GM19328 (cell line): ENCODE results near the gene CD247.

Source experiments
- ATAC-seq: cut with Tn5 transposase; IDR thresholded peaks from one replicate; pipeline ENCODE4 v1.9.1; 2021; ENCODE audit warnings: mild to moderate bottlenecking, moderate library complexity; ENCODE audit not compliant: unreplicated experiment

CD247 gene

DNA sequence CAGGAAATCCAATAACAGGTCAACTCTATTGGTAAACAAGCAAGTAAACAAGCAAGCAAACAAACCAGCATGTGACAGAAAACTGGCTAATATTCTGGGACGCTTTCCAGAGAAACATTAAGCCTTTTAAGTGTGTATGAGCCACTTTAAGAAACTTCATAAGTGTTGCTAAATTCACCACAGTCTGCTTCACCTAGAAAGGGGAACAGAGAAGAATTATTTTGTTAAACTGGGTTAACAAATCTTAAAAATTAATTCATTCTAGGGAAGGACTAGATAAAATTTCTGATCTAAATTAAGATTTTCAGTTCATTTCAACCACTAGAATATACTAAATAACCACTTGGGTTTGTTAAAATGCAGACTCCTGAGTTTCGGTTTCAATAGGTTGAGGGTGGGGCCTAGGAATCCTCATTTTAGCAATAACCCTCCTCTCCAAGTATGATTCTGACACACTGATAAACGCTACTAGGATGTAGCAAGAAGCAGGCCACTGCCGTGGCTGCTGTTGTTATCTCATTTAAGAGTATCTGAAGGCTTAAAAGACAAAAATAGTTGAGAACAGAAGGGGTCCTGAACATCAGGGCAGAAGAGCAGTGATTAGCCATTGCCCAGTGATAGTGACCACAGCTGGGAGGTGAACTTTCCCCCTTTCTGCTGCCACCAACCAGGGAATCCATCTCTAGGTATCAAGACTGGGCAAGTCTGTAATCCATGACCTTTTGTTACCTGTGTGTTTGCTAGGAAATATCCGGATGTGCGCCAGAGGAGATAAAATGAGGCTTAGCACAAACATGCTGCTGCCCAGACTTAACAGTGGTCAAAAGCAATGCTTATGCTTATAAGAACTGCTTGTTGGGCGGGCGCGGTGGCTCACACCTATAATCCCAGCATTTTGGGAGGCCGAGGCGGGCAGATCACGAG lies 24.0 kb upstream of the CD247 start:
- ATAC-seq: no peak

DNA sequence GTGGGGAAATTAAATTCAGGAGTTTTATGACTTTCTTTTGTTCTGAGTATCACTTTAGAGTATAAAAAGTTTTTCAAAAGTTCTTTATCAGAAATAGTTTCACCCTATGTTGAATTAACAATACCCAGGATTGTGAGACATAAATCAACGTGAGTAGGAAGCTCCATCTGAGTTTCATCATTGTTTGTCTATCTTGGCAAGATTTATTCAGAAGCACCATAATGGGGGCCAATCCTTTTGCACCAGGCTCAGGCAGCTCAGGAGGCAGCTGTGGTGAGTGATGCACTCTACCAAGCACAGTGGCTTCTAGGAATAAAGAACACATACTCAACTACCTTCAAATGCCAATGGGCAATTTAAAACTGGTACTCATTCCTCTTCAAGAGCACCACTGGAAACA lies 23.3 kb upstream of the CD247 start:
- no peak for ATAC-seq

DNA sequence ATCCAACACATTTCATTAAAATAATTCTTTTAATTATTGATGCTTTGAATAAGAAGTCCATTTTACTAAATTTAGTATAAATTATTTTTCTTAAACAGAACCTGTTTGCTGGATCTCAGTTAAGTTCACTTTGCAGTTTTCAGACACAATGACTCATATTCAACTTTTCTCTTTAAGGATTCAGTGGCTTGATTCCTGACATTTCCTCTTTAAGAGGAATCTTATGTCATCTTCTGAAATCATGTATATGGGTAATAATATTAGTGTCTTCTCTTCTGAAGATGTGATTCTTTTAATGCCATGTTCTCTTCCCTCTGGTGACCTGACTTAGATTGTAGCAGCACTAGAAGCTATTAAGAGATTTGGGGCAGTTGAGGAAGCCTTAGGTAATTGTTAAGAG lies 22.7 kb upstream of the CD247 start:
- ATAC-seq: no peak

DNA sequence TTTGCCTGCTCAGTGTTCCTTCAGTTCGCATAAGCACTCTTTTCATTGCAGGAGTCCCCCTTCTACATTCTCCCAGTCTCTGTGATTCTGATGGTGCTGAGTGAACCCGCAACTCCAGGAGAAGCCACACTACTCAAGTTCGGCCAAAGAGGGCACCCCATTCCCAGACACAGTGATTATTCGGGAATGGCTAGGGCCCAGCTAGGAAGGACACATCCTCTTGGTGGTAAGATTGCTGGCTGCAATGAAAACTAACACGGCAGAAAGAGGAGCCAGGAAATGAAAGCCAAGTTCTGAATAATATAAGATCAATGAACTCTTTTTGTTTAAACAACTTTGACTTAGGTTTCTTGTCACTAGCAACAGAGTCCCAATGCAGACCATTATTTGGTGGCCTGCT lies 20.3 kb upstream of the CD247 start:
- ATAC-seq: no peak

DNA sequence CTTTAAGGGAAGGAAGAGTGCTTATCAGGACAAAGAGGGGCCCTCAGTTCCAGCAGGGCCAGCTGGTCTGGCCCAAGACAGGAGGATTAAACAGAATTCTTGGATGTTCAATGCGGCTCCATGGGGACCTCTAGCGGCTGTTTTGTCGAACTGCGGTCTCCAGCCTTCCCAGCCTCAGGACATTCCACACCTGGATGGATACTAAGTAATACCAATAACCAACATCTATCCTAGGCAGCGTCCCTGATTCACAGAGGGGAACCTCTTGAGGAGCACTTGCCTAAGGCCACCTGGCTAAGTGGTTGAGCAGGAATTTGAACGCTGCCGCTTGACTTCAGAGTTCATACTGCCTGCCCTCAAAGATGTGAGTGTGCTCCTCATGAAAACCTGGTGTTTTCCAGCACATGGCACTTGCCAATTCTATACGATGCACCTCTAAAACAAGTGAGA lies 15.5 kb upstream of the CD247 start:
- no peak for ATAC-seq

DNA sequence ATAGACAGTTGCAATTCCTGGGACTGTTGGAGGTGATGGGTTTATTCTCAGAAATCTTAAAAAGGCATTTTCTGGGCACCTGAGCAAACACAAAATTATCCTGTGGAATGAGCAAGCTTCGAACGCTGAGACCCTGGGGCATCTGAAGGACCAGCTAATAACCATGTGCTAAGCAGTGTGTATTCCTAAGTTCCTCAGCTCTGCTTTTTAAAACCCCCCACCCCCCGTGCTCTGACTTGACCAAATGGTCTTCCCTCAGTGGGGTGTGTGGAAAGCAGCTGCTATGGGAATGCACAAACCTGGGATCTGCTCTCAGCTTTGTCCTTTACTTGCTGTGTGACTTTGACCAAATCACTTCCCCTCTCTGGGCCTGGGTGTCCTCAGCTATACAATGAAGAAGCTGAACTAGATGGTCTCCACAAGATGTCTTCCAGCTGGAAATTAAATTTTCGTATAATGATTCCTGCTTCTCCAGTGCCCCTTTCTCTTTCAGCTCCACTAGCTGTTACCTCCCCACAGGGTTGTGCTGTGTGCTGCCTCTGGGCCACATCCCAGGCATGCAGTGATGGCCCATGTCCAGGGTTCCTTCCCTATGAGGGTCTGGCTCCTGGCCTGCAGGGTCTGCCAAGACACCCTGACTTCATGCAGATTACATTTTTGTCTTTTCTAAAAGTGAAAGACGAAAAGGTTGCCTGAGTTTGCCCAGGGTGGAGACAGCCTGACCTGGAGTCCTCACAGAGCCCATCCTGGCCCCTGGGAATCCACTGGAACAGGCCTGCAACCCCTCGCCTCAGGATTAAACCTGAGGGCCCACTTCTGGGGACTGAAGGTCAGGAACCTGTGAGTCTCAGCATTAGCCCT lies 14.9 kb upstream of the CD247 start:
- no peak for ATAC-seq

DNA sequence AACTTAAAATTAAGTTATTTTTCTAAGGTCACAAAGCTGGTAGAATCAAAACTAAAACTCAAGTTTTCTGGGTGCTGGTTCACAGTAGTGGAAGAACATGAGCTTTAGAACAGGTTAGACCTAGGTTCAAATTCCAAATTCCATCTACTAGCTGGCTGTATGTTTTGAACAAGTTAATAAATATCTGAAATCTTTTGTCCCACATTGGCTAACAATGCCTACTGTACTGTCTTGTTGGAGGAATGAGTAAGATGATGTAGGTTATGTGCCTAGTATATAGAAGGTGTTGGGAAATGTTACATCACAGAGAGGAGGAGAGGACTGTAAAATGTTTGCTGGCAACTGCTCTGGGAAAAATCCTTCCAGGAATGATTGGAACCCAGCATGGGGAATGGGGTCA lies 14.0 kb upstream of the CD247 start:
- ATAC-seq: no peak

DNA sequence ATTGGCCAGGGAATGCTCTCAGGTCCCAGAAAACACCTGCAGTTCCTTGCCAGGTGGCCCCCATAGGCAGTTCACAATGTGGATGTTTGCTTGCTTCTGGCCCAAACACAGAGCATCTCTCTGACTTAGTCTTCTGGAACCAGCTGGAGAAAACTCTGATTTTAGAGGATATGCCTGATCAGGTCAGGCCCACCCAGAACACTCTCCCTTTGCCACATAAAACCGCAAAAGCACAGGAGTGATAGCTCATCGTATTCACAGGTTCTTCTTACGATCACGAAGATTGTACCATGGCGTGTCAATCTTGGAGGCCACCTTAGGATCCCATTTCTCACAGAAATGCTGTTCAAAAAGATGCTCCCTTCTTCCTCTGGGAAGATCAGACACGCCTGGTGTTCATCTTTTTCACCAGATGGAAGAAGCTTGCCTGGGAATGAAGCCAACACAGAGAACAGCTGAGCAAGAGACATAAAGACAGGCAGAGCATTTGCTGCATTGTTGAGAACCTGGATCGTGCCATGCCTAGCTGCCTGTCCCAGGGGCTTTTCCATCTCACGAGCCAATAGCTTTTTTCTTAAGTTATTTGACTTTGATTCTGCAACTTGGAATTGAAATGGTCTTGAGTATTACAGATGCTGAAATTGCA lies 11.6 kb upstream of the CD247 start:
- ATAC-seq: no peak

DNA sequence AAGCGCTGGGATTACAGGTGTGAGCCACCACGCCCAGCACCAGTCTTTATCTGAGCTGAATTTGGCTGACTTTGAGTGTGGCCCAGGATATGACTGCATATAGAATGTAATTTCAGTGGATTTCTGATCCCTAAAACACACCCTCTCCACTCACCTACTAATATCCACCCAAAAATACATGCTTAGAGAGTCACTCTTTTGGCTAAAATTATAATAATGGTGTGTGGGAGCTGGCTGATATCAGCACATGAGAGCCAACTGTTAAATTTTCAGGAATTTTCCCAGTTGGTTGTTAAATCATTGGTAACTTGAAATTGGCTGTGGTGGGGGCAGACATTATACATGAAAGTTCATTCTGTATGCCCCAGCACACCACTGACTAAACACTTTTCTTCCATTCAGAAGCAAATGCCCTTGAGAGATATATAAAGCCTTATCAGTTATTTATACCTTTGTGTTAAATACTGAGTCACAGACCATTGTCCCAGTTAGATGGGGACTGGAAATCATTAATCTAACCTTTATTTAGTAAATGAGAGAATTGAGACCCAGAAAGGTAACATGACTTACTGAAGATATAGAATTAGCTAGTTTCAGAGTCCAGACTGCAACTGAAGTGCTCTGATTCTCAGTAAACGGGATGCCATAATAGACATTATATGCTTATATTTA lies 9.9 kb upstream of the CD247 start:
- no peak for ATAC-seq

DNA sequence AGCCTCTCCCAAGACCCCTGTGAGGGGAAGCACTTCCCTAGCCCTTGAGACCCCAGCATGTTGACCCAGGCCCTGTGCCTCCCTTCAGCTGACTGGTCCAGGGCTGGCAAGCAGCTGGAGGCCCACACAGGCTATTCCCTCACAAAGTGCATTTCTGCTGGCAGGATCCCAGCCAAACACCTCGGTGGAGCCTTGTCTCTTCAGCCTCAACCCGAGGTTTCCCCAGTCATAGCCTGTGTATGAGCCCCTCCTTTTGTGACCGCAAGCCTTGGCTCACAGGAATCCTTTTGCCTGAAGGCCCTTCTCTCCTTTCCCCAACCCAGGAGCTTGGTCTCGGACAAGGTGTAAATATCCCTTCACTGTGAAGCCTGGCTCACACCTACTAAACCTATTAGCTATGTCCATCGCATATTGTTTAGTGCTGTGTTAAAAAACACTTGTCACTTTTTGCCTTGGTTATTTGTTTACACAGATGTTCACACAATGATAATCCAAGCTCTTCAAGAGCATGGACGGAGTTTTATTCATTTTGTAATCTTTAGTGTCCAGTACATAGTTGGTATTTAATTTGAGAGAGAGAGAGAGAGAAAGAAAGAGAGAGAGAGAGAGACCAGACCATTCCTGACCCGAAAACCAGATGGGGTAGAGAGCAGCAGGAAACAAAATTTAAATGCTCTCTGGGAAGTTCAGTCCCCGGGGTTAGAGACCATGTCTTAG lies 8.5 kb upstream of the CD247 start:
- no peak for ATAC-seq

DNA sequence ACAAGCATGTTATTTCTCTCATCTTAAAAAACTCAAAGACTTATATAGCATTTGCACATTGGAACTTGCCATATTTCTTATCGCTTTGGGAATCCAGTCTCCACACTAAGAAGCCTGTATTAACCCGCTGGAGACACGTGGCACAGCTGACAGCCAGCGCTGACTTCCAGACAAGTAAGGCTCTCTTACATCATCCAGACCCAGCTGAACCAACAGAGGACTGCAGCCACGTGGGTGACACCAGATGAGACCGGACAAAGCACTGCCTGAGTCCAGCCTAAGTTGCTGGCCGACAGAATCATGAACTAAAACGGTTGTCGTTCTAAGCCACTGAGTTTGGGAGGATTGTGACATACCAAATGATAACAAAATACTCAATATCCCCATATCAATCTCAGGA lies 6.3 kb upstream of the CD247 start:
- no peak for ATAC-seq

DNA sequence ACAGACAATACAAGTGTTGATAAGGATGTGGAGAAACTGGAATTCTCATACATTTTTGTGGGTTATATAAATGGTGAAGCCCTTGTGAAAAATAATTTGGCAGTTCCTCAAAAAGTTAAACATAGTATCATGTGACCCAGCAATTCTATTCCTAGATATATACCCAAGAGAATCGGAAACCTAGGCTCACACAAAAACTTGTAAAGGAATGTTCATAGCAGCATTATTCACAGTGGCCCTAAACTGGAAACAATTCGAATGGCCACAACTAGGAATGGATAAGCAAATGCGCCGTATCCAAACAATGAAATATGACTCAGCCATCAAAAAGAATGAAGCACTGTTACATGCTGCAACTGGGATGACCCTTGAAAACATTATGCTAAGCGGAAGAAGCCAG lies 3.9 kb upstream of the CD247 start:
- ATAC-seq: no peak

DNA sequence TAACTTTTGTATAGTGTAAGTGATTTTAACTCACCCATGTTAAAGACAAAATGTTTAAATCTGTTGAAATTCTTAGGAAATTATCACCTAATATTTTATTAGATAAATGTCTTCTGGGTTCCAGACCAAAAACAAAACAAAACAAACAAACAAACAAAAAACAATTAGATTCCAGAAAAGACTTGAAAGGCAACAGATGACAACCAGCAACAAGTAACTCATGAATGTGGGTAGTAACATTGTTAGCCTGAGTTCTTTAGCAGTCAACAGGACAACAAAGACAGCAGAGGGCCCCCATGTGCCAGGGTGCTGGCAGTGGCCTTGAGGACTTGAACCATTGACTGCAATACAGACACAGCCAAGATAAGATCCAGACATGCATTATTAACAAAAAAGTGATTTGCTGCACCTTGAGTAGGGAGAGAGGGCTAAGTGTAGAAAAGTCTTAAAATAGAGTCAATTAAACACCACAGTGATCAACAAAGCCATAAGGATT lies 2.4 kb upstream of the CD247 start:
- no peak for ATAC-seq

DNA sequence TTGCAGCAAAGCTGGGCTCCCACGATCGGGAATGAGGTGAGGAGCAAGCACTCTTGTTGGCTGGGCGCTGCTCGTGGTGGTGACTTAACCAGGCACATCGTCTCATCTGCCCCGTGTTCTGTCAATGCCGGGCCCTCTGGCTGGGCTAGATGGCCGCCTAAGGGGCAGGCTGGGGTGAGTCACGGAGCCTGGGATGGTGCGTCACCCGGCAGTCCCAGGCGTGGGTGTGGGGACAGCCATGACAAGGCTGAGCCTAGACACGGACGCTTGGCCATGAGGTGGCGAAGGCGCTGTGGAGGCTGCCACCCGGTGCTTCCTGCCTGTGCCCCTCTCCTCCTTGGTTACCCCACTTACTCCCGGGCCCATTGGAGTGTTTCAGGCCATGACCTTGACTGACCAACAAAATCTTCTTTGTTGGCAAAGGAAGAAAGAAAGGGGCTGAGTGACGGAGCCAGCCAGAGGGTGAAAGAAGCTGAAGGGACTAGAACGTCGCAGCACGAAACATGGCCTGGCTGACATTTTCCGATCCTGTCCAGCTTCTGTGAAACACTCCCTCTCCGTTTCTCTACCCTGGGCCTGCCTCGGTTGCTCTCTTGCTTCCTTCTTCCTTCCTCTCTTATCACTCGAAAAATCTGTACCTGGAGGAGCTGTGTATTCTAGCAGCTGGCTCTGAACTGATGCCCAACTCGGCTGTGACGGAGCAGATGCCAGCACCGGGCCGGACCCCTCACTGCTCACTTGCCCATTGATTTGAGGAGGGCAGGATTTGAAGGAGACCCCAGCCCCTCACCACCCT lies 596 bp downstream of the CD247 start:
- no peak for ATAC-seq

DNA sequence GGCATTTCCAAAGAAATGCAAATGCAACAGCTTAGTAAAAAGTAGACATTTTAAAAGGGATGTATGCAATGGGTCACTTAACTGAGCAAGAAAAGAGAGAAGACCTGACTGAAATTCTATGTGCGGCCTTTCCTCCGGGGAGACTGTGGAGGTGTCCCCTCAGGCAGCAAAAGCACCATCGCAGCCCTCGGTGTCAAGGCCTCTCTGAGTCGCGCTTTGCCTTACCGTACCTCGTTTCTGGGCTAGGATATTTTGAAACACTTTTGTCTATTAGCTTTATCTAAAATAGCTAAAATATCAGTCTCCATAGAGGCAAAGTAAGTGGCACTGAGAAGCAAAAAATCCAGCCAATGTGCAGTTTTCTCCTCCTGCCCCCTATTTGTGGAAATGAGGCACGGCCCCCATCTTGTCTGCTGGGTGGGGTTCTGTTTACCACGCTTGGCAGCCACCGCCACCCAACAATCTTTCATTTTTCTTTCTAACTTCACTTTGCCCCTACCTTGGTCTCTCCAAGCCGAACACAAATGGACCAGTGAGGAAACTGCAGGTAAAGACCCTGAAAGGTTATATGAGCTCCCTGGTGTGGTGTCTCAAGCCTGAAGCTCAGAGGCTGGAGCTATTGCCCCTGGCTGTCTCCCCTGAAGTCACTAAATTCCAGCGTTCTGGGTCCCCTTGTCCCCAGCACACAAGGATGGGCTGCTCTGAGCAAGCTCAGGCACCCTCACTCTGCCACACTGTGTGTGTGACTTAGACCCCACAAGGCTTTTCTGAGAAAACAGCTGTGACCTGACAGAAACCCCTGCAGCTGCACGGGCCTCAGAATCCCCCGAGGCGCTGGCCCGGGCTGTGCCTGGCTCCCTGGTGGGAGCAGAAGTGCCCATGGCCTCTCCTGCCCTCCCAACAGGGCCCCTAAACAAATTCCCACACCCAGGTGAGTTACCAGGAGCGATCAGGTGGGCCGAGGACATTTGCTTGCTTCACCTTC lies 1.6 kb downstream of the CD247 start:
- ATAC-seq: no peak

DNA sequence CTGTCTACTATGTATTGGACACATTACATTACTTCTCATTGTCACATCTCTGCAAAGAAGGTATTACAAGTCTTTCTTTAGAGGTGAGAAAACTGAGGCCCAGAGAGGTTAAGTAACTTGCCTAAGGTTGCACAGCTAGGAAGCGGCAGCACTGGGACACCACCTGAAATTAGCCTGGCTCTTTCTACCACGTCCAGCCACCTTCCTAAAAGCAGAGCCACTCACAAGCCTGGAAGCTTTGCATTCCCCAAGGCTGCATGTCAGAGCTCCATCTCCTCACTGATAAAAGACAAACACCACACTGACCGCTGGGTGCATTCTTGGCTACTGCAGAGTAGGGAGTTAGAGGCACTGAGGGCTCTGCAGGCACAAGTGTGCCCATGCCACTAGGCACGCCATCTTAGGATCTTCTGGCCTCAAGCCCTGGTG lies 2.4 kb downstream of the CD247 start:
- ATAC-seq: no peak

DNA sequence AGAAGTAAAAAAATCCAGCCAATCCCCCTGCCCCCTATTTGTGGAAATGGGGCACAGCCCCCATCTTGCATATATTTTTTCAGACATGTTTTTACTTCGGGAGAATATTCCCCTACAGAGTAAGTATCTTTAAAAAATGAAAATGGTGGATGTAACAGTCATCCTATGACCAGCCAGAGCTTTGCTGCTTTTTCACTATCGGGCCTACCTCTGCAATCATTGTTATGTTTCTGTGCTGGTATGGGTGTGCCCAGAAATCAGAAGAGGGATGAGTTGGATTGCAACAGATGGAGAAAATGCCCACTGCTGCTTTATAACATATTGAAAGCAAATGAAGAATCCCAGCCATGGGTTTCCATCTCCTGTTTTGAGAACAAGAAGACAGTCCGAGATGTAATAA lies 2.9 kb downstream of the CD247 start:
- ATAC-seq: no peak

DNA sequence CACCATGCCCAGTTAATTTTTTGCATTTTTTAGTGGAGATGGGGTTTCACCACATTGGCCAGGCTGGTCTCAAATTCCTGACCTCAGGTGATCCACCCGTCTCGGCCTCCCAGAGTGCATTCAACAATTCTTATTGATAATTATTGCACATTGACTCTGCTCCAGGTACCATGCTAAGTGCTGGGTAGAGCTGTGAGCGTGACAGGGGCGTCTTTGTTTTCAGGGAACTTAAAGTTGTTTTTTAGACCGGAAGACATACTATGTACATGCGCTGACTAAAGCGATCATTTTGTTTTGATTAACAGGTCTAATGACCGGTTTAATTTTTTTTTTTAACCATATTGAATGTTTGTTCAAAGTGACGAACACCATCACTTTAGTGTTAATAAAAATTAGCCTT lies 4.0 kb downstream of the CD247 start:
- ATAC-seq: no peak
